ENCODE results near the gene GABRG2.
"Not testable (repeated sequence)": the region's sequence is repeated elsewhere in the genome, so short reads cannot be mapped to it uniquely, and the experiment has no call there.

Gene GABRG2

GRCh38 chr5:162067655-162068411 is at the start of gene GABRG2:
GABRG2 (plus strand) TSS chr5:162067773; CDS start chr5:162068000, 227 bp downstream.
- ATAC-seq (no peak), DNase-seq (no peak)
- Mint-ChIP-seq H3K27me3 (peaks cover 5% of the 10 kb centered on the region), H3K4me3 (no peak within 1 kb of the TSS), H3K36me3 (ENCODE audit: low read depth) (no peaks in the 10 kb centered on the region), H3K4me1 (no peaks in the 10 kb centered on the region), H3K9me3 (peaks cover 6% of the 10 kb centered on the region), H3K27ac (no peak within 1 kb of the TSS)

DNA sequence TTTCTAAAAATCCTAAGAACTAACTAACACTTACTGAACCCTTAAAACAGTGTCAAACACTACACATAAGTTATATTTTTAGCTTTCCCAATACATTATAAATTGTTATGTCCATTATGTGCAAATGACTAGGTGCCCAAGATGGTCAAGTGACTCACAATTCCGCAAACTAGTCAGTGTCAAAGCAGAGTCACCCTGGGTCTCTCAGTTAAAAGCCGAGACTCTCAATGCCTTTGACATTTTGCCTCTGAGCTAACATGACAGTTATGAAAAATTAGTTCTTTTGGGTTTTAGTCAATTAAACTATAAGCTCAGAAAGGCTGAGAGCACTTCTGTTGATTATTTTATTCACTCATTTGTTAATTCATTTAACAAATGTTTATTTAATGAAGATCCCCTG is 42.3 kb upstream of the GABRG2 start:
- Mint-ChIP-seq H3K4me3 (no peak overlapping the region), H3K36me3 (ENCODE audit: low read depth) (no peaks in the 10 kb centered on the region), H3K9me3 (peaks cover 9% of the 10 kb centered on the region), H3K4me1 (no peaks in the 10 kb centered on the region), H3K27me3 (no peaks in the 10 kb centered on the region), H3K27ac (no peak overlapping the region)
- no peak for DNase-seq
- no peak for ATAC-seq

GRCh38 chr5:162026803-162027202 is 40.8 kb upstream of the GABRG2 start:
- Mint-ChIP-seq H3K36me3 (ENCODE audit: low read depth) (no peaks in the 10 kb centered on the region), H3K4me3 (no peak overlapping the region), H3K27ac (no peak overlapping the region), H3K4me1 (no peaks in the 10 kb centered on the region), H3K9me3 (peaks cover 9% of the 10 kb centered on the region), H3K27me3 (no peaks in the 10 kb centered on the region)
- DNase-seq, result no peak
- no peak for ATAC-seq

- H3K27me3 Mint-ChIP-seq, result no peaks in the 10 kb centered on the region
- ATAC-seq (no peak), DNase-seq (no peak)
- no peak overlapping the region for H3K4me3 Mint-ChIP-seq
- no peaks in the 10 kb centered on the region for H3K36me3 Mint-ChIP-seq (ENCODE audit: low read depth)
- peaks cover 7% of the 10 kb centered on the region for H3K9me3 Mint-ChIP-seq
- H3K27ac Mint-ChIP-seq, result no peak overlapping the region
- H3K4me1 Mint-ChIP-seq, result no peaks in the 10 kb centered on the region
Observed at GRCh38 chr5:162037431-162037830, 30.1 kb upstream of the GABRG2 start.

GRCh38 chr5:162047279-162047678 is 20.3 kb upstream of the GABRG2 start:
- DNase-seq (no peak), ATAC-seq (no peak)
- H3K27ac Mint-ChIP-seq, result no peak overlapping the region
- no peak overlapping the region for H3K4me3 Mint-ChIP-seq
- H3K27me3 Mint-ChIP-seq, result no peaks in the 10 kb centered on the region
- no peaks in the 10 kb centered on the region for H3K36me3 Mint-ChIP-seq (ENCODE audit: low read depth)
- no peaks in the 10 kb centered on the region for H3K4me1 Mint-ChIP-seq
- H3K9me3 Mint-ChIP-seq, result peaks cover 4% of the 10 kb centered on the region

DNA sequence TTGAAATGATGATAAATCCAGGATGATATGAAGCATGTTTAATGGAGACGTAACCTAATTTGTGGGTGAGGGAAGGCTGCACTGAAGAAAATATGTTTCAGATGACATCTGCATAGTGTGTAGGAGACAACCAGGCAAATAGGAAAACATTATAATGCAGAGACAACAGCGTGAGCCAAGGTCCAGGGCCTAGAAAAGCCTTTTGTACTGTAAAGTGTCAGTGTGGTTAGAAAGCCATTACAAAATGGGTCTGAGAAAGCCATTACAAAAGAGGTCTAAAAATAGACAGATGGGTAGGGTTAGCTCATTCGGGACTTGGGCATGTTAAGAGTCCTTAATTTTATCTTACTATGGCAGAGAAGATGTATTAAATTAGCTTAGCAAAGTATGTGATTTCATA is 14.9 kb upstream of the GABRG2 start:
- Mint-ChIP-seq H3K4me1 (no peaks in the 10 kb centered on the region), H3K4me3 (no peak overlapping the region)
- no peak for ATAC-seq

GRCh38 chr5:162055095-162055494 is 12.5 kb upstream of the GABRG2 start:
- not testable (repeated sequence) for H3K4me1 Mint-ChIP-seq; H3K36me3 Mint-ChIP-seq (ENCODE audit: low read depth); ATAC-seq; DNase-seq; H3K27me3 Mint-ChIP-seq; H3K4me3 Mint-ChIP-seq; H3K27ac Mint-ChIP-seq
- peaks cover 14% of the 10 kb centered on the region for H3K9me3 Mint-ChIP-seq

More for the DNA sequence above, 14.9 kb upstream of the GABRG2 start:
- peaks cover 18% of the 10 kb centered on the region for H3K9me3 Mint-ChIP-seq
- no peaks in the 10 kb centered on the region for H3K27me3 Mint-ChIP-seq
- DNase-seq, result no peak
- no peak overlapping the region for H3K27ac Mint-ChIP-seq
- no peaks in the 10 kb centered on the region for H3K36me3 Mint-ChIP-seq (ENCODE audit: low read depth)

DNA sequence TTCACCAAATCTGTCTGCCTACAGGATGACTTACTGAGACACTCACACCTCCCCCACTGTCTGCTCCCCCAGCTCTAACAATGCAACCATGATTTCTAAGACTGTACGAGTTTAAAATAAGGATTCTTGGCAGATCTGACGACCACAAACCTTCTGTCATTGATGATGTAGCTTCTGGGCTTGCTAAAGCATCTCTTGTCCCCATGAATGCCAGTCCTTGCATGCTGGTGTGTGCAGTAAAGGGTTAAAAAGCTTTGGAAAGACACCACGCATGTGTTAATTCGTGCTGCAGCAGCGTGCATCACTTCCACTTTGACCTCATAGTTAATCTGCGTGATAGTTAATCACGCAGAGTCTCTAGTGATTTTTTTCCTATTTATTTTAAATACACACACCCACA is 411 bp upstream of the GABRG2 start:
- ATAC-seq, result no peak
- no peak for DNase-seq
- peaks cover 6% of the 10 kb centered on the region for H3K9me3 Mint-ChIP-seq
- H3K4me3 Mint-ChIP-seq, result no peak overlapping the region
- no peak overlapping the region for H3K27ac Mint-ChIP-seq
- peaks cover 5% of the 10 kb centered on the region for H3K27me3 Mint-ChIP-seq
- H3K36me3 Mint-ChIP-seq (ENCODE audit: low read depth), result no peaks in the 10 kb centered on the region
- no peaks in the 10 kb centered on the region for H3K4me1 Mint-ChIP-seq

- DNase-seq (no peak), ATAC-seq (no peak)
- H3K27ac Mint-ChIP-seq, result no peak overlapping the region
- peaks cover 6% of the 10 kb centered on the region for H3K9me3 Mint-ChIP-seq
- H3K27me3 Mint-ChIP-seq, result peaks cover 5% of the 10 kb centered on the region
- H3K4me1 Mint-ChIP-seq, result no peaks in the 10 kb centered on the region
- no peaks in the 10 kb centered on the region for H3K36me3 Mint-ChIP-seq (ENCODE audit: low read depth)
- no peak overlapping the region for H3K4me3 Mint-ChIP-seq
Observed at GRCh38 chr5:162068412-162068811, 839 bp downstream of the GABRG2 start.

DNA sequence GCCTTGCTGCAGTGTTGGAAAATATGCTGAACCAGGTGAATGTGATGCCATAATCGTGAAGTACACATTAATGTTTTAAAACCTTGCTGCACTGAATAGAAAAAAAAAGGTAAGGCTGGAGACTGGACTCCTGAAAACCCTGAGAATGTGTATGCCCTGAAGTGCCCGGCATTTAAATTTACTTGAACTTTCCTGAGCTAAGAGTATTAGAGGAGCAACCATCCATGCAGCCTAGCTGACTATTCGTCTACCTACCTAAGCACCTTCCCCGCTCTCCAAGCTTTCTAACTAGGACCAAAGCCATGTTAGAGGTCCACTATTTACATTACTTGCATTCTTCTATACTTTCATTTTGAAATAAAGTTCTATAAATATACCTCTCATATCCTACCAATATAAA is 1.4 kb downstream of the GABRG2 start:
- peaks cover 6% of the 10 kb centered on the region for H3K9me3 Mint-ChIP-seq
- no peaks in the 10 kb centered on the region for H3K4me1 Mint-ChIP-seq
- H3K4me3 Mint-ChIP-seq, result no peak overlapping the region
- DNase-seq (no peak), ATAC-seq (no peak)
- H3K27me3 Mint-ChIP-seq, result peaks cover 5% of the 10 kb centered on the region
- H3K36me3 Mint-ChIP-seq (ENCODE audit: low read depth), result no peaks in the 10 kb centered on the region
- no peak overlapping the region for H3K27ac Mint-ChIP-seq

- Mint-ChIP-seq H3K27ac (no peak overlapping the region), H3K36me3 (ENCODE audit: low read depth) (no peaks in the 10 kb centered on the region), H3K9me3 (peaks cover 3% of the 10 kb centered on the region), H3K4me3 (no peak overlapping the region), H3K27me3 (no peaks in the 10 kb centered on the region), H3K4me1 (no peaks in the 10 kb centered on the region)
- DNase-seq, result no peak
- ATAC-seq, result no peak
Observed at GRCh38 chr5:162078805-162079204, 11.2 kb downstream of the GABRG2 start.

GRCh38 chr5:162091336-162091735 is 23.8 kb downstream of the GABRG2 start:
- Mint-ChIP-seq H3K9me3 (peaks cover 8% of the 10 kb centered on the region), H3K36me3 (ENCODE audit: low read depth) (no peaks in the 10 kb centered on the region), H3K4me3 (no peak overlapping the region), H3K27ac (no peak overlapping the region), H3K27me3 (no peaks in the 10 kb centered on the region), H3K4me1 (no peaks in the 10 kb centered on the region)
- ATAC-seq (no peak), DNase-seq (no peak)

DNA sequence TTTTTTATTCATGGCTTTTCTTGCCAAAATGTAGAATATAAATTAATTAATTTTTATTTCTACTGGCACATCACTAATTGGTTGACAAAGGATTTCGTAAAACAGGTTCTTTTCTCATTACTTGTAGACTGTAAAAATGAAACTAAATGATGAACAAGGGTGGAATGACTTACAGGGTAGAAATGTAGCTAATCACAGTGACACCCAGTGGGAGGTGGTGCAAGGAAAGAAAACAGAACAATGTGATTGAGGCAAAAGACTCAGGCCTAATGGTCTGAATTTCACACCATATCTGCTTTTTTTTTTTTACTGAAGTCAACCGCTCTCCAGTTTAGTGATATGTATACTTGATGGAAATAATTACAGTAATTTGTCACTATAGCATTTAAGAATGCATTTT is 28.9 kb downstream of the GABRG2 start:
- Mint-ChIP-seq H3K27me3 (no peaks in the 10 kb centered on the region), H3K4me3 (no peak overlapping the region), H3K9me3 (peaks cover 4% of the 10 kb centered on the region), H3K4me1 (no peaks in the 10 kb centered on the region), H3K27ac (no peak overlapping the region), H3K36me3 (ENCODE audit: low read depth) (no peaks in the 10 kb centered on the region)
- DNase-seq, result no peak
- no peak for ATAC-seq

DNA sequence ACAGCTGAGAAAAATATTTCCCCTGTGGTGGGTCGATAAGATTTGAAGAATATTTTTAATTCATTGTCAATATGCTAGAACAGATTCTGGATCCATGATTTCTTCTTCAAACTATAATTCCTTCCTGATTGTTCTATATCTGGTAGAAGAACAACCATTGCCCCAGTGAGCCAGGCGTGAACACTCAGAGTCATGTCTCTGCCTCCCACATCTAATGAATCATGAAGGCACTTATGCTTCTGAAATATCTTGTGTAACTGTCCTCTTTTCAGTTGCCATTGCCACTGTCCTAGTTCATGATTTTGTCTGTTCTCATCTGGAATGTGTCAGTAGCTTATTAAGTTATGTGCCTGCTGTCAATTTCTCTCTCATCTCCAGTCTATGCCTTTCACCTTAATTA is 40.0 kb downstream of the GABRG2 start:
- Mint-ChIP-seq H3K4me1 (no peaks in the 10 kb centered on the region), H3K27ac (no peak overlapping the region), H3K27me3 (no peaks in the 10 kb centered on the region), H3K36me3 (ENCODE audit: low read depth) (no peaks in the 10 kb centered on the region), H3K4me3 (no peak overlapping the region), H3K9me3 (peaks cover 12% of the 10 kb centered on the region)
- ATAC-seq, result no peak
- DNase-seq, result no peak

GRCh38 chr5:162119801-162120200 is 52.2 kb downstream of the GABRG2 start:
- no peak overlapping the region for H3K27ac Mint-ChIP-seq
- DNase-seq (no peak), ATAC-seq (no peak)
- no peaks in the 10 kb centered on the region for H3K4me1 Mint-ChIP-seq
- H3K9me3 Mint-ChIP-seq, result peaks cover 6% of the 10 kb centered on the region
- H3K27me3 Mint-ChIP-seq, result no peaks in the 10 kb centered on the region
- no peak overlapping the region for H3K4me3 Mint-ChIP-seq
- H3K36me3 Mint-ChIP-seq (ENCODE audit: low read depth), result no peaks in the 10 kb centered on the region

- DNase-seq, result no peak
- H3K9me3 Mint-ChIP-seq, result no peaks in the 10 kb centered on the region
- H3K27ac Mint-ChIP-seq, result no peak overlapping the region
- H3K4me3 Mint-ChIP-seq, result no peak overlapping the region
- H3K4me1 Mint-ChIP-seq, result no peaks in the 10 kb centered on the region
- H3K36me3 Mint-ChIP-seq (ENCODE audit: low read depth), result no peaks in the 10 kb centered on the region
- ATAC-seq, result no peak
- H3K27me3 Mint-ChIP-seq, result no peaks in the 10 kb centered on the region
Observed at GRCh38 chr5:162128117-162128516, 60.5 kb downstream of the GABRG2 start.
